WTC11 (cell line): ENCODE measurements around the gene UBALD1. TPM values are rescaled to one million over a fixed set of nuclear protein-coding genes. Genes with fewer than 3 reads are reported as not detected.
"Not testable (repeated sequence)": the region's sequence is repeated elsewhere in the genome, so short reads cannot be mapped to it uniquely, and the experiment has no call there.

Experiments
- ATAC-seq: fragments of 200-7000 bp; cut with Tn5 transposase; 2 replicates; pipeline ENCODE4 v1.10.0; 2021; ENCODE audit warnings: mild to moderate bottlenecking, moderate library complexity
- CTCF ChIA-PET: fragments of 300-600 bp; sonication (Branson Sonifier 250); formaldehyde crosslinking; loops from one replicate; lab custom pipeline; 2021; ENCODE audit warnings: antibody characterized with exemption; lab: Charles Lee
- POLR2A ChIA-PET: fragments of 350-600 bp; sonication (Branson Sonifier 250); formaldehyde crosslinking; loops from one replicate; lab custom pipeline; 2021; ENCODE audit warnings: antibody characterized with exemption; lab: Charles Lee
- DNase-seq: peaks from one replicate; pipeline ENCODE4 v3.0.0; 2021; ENCODE audit warnings: low spot score
- H3K27ac Mint-ChIP-seq: 2 replicates; pipeline ENCODE4 v1.8.0; 2021; ENCODE audit warnings: mixed read lengths
- H3K27me3 Mint-ChIP-seq: 2 replicates; pipeline ENCODE4 v1.8.0; 2021; ENCODE audit warnings: low read depth, mild to moderate bottlenecking, moderate library complexity, mixed read lengths
- H3K36me3 Mint-ChIP-seq: 2 replicates; pipeline ENCODE4 v1.8.0; 2021; ENCODE audit warnings: mixed read lengths
- H3K4me1 Mint-ChIP-seq: 2 replicates; pipeline ENCODE4 v1.8.0; 2022; ENCODE audit warnings: mixed read lengths
- H3K4me3 Mint-ChIP-seq: 2 replicates; pipeline ENCODE4 v1.8.0; 2021; ENCODE audit warnings: mild to moderate bottlenecking, moderate library complexity, mixed read lengths
- H3K9me3 Mint-ChIP-seq: 2 replicates; pipeline ENCODE4 v1.8.0; 2021; ENCODE audit warnings: mixed read lengths
- ATF1 ChIP-seq: sonication (generic); formaldehyde crosslinking; IDR thresholded peaks from 2 replicates; pipeline ENCODE4 v1.8.1; 2023; ENCODE audit warnings: mild to moderate bottlenecking, moderate library complexity, missing genetic modification reagents
- CREB1 ChIP-seq: sonication (generic); formaldehyde crosslinking; IDR thresholded peaks from 2 replicates; pipeline ENCODE4 v1.8.0; 2023; ENCODE audit warnings: mild to moderate bottlenecking, missing genetic modification reagents
- FOXP1 ChIP-seq: sonication (generic); formaldehyde crosslinking; IDR thresholded peaks from 2 replicates; pipeline ENCODE4 v1.8.0; 2022; ENCODE audit warnings: missing genetic modification reagents, mild to moderate bottlenecking, moderate library complexity, borderline replicate concordance
- GTF2I ChIP-seq: fragments of 250-450 bp; sonication (Bioruptor Pico); conservative IDR thresholded peaks from 2 replicates; pipeline ENCODE4 v1.4.0; 2021; ENCODE audit warnings: mild to moderate bottlenecking
- MXD4 ChIP-seq: fragments of 250-450 bp; sonication (Bioruptor Pico); IDR thresholded peaks from 2 replicates; pipeline ENCODE4 v1.8.0; 2021; ENCODE audit warnings: mild to moderate bottlenecking, moderate library complexity, borderline replicate concordance
- ZNF138 ChIP-seq: sonication (generic); formaldehyde crosslinking; conservative IDR thresholded peaks from 2 replicates; pipeline ENCODE4 v1.8.1; 2022; ENCODE audit warnings: mild to moderate bottlenecking, moderate library complexity, missing genetic modification reagents
- ZNF416 ChIP-seq: fragments of 250-450 bp; sonication (Bioruptor Pico); IDR thresholded peaks from 2 replicates; pipeline ENCODE4 v1.9.0; 2021; ENCODE audit warnings: mild to moderate bottlenecking, inconsistent platforms
- ZNF671 ChIP-seq: fragments of 250-450 bp; sonication (Bioruptor Pico); IDR thresholded peaks from 2 replicates; pipeline ENCODE4 v1.8.0; 2021; ENCODE audit warnings: mild to moderate bottlenecking
- total RNA-seq: library from RNA; stranded (reverse); gene quantifications from 3 replicates; pipeline ENCODE4 v1.2.3, GENCODE V29; 2021
- TF ChIP-seq, protein P1 (sequence below): fragments of 250-450 bp; sonication (Bioruptor Pico); IDR thresholded peaks from 2 replicates; pipeline ENCODE4 v1.9.0; 2021; ENCODE audit warnings: mild to moderate bottlenecking
- TF ChIP-seq, protein P2 (sequence below): sonication (generic); formaldehyde crosslinking; IDR thresholded peaks from 2 replicates; pipeline ENCODE4 v1.8.1; 2022; ENCODE audit warnings: mild to moderate bottlenecking, missing genetic modification reagents, moderate library complexity, borderline replicate concordance
- TF ChIP-seq, protein P3 (sequence below): sonication (generic); formaldehyde crosslinking; IDR thresholded peaks from 2 replicates; pipeline ENCODE4 v1.8.0; 2022; ENCODE audit warnings: mild to moderate bottlenecking, missing genetic modification reagents
- TF ChIP-seq, protein P4 (sequence below): sonication (generic); formaldehyde crosslinking; IDR thresholded peaks from 2 replicates; pipeline ENCODE4 v1.8.0; 2023; ENCODE audit warnings: missing genetic modification reagents
- TF ChIP-seq, protein P5 (sequence below): fragments of 250-450 bp; sonication (Bioruptor Pico); IDR thresholded peaks from 2 replicates; pipeline ENCODE4 v1.9.0; 2021; ENCODE audit warnings: mild to moderate bottlenecking, borderline replicate concordance
- TF ChIP-seq, protein P6 (sequence below): fragments of 250-450 bp; sonication (Bioruptor Pico); IDR thresholded peaks from 2 replicates; pipeline ENCODE4 v1.8.0; 2021; ENCODE audit warnings: mild to moderate bottlenecking

Gene UBALD1
- total RNA-seq, 1 experiment from 2014 or later, result 56.8 TPM

DNA sequence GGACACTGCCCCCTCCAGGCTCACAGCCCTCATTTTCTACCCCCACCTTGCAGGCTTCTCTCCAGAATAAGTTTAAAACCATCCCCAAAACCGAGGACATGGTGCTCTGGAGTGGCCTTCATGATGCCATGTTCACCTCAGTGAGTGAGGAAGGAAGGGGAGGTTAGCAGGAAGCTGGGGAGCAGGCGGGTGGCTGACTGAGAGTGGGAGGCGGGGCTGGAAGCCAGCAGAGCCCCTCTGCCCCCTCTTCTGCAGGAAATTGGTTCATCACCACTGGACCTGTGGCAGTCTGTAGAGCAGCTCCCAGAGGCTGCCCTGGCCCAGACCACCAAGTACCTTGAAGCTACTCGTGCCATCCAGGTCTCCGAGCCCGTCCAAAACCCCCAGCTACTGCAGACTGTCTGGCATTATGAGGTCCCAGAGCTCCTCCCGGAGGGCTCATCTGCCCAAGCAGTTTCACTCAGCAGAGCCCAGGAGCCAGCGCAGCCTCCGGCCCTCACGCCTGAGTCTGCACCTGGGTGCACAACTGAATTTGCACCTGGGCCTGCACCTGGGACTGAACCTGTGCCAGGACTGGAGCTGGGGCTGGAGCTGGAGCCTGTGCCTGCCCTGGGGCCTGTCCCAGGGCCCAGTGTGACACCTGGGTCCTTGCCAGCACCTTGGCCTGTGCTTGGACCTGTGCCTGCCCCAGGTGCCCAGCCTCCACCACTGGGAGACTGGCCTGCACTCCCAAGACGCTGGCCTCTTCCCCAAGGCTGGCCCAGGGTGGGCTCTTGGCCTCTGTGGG is 39.6 kb downstream of the UBALD1 start:
- ATAC-seq (peak; percentile 71), DNase-seq (peak; percentile 66)
- Mint-ChIP-seq H3K4me1 (peaks cover 18% of the 10 kb centered on the region), H3K27me3 (peaks cover 5% of the 10 kb centered on the region), H3K27ac (no peak overlapping the region), H3K4me3 (no peak overlapping the region), H3K9me3 (no peaks in the 10 kb centered on the region), H3K36me3 (no peaks in the 10 kb centered on the region)
- ChIA-PET CTCF (interaction anchor here (0.6 to 4.6 kb wide), 33 partner anchors 10 to 165 kb away, joined by 3 to 41 read pairs (median 4); partner anchors contain the start of genes C16orf96, CDIP1, HMOX2 and MGRN1), POLR2A (interaction anchor here (1.0 kb wide), 1 partner anchor 75 kb away, joined by 3 read pairs; no protein-coding TSS in a partner anchor)
- TF ChIP-seq, protein P1, sequence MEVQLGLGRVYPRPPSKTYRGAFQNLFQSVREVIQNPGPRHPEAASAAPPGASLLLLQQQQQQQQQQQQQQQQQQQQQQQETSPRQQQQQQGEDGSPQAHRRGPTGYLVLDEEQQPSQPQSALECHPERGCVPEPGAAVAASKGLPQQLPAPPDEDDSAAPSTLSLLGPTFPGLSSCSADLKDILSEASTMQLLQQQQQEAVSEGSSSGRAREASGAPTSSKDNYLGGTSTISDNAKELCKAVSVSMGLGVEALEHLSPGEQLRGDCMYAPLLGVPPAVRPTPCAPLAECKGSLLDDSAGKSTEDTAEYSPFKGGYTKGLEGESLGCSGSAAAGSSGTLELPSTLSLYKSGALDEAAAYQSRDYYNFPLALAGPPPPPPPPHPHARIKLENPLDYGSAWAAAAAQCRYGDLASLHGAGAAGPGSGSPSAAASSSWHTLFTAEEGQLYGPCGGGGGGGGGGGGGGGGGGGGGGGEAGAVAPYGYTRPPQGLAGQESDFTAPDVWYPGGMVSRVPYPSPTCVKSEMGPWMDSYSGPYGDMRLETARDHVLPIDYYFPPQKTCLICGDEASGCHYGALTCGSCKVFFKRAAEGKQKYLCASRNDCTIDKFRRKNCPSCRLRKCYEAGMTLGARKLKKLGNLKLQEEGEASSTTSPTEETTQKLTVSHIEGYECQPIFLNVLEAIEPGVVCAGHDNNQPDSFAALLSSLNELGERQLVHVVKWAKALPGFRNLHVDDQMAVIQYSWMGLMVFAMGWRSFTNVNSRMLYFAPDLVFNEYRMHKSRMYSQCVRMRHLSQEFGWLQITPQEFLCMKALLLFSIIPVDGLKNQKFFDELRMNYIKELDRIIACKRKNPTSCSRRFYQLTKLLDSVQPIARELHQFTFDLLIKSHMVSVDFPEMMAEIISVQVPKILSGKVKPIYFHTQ (CRISPR knock-in tag), result no peak
- no peak for TF ChIP-seq ZNF138 (CRISPR knock-in tag)
- TF ChIP-seq, protein P2, sequence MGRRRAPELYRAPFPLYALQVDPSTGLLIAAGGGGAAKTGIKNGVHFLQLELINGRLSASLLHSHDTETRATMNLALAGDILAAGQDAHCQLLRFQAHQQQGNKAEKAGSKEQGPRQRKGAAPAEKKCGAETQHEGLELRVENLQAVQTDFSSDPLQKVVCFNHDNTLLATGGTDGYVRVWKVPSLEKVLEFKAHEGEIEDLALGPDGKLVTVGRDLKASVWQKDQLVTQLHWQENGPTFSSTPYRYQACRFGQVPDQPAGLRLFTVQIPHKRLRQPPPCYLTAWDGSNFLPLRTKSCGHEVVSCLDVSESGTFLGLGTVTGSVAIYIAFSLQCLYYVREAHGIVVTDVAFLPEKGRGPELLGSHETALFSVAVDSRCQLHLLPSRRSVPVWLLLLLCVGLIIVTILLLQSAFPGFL (CRISPR knock-in tag), result no peak
- no peak for TF ChIP-seq CREB1 (CRISPR knock-in tag)
- TF ChIP-seq, protein P3, sequence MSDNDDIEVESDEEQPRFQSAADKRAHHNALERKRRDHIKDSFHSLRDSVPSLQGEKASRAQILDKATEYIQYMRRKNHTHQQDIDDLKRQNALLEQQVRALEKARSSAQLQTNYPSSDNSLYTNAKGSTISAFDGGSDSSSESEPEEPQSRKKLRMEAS, result no peak
- no peak for TF ChIP-seq FOXP1 (CRISPR knock-in tag)
- no peak for TF ChIP-seq ZNF416
- TF ChIP-seq, protein P4, sequence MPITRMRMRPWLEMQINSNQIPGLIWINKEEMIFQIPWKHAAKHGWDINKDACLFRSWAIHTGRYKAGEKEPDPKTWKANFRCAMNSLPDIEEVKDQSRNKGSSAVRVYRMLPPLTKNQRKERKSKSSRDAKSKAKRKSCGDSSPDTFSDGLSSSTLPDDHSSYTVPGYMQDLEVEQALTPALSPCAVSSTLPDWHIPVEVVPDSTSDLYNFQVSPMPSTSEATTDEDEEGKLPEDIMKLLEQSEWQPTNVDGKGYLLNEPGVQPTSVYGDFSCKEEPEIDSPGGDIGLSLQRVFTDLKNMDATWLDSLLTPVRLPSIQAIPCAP (CRISPR knock-in tag), result no peak
- no peak for TF ChIP-seq ATF1 (CRISPR knock-in tag)
- TF ChIP-seq GTF2I, result no peak
- TF ChIP-seq, protein P5, sequence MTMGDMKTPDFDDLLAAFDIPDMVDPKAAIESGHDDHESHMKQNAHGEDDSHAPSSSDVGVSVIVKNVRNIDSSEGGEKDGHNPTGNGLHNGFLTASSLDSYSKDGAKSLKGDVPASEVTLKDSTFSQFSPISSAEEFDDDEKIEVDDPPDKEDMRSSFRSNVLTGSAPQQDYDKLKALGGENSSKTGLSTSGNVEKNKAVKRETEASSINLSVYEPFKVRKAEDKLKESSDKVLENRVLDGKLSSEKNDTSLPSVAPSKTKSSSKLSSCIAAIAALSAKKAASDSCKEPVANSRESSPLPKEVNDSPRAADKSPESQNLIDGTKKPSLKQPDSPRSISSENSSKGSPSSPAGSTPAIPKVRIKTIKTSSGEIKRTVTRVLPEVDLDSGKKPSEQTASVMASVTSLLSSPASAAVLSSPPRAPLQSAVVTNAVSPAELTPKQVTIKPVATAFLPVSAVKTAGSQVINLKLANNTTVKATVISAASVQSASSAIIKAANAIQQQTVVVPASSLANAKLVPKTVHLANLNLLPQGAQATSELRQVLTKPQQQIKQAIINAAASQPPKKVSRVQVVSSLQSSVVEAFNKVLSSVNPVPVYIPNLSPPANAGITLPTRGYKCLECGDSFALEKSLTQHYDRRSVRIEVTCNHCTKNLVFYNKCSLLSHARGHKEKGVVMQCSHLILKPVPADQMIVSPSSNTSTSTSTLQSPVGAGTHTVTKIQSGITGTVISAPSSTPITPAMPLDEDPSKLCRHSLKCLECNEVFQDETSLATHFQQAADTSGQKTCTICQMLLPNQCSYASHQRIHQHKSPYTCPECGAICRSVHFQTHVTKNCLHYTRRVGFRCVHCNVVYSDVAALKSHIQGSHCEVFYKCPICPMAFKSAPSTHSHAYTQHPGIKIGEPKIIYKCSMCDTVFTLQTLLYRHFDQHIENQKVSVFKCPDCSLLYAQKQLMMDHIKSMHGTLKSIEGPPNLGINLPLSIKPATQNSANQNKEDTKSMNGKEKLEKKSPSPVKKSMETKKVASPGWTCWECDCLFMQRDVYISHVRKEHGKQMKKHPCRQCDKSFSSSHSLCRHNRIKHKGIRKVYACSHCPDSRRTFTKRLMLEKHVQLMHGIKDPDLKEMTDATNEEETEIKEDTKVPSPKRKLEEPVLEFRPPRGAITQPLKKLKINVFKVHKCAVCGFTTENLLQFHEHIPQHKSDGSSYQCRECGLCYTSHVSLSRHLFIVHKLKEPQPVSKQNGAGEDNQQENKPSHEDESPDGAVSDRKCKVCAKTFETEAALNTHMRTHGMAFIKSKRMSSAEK (CRISPR knock-in tag), result no peak
- TF ChIP-seq MXD4 (CRISPR knock-in tag), result no peak
- no peak for TF ChIP-seq ZNF671 (CRISPR knock-in tag)
- TF ChIP-seq, protein P6, sequence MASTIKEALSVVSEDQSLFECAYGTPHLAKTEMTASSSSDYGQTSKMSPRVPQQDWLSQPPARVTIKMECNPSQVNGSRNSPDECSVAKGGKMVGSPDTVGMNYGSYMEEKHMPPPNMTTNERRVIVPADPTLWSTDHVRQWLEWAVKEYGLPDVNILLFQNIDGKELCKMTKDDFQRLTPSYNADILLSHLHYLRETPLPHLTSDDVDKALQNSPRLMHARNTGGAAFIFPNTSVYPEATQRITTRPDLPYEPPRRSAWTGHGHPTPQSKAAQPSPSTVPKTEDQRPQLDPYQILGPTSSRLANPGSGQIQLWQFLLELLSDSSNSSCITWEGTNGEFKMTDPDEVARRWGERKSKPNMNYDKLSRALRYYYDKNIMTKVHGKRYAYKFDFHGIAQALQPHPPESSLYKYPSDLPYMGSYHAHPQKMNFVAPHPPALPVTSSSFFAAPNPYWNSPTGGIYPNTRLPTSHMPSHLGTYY, result no peak

DNA sequence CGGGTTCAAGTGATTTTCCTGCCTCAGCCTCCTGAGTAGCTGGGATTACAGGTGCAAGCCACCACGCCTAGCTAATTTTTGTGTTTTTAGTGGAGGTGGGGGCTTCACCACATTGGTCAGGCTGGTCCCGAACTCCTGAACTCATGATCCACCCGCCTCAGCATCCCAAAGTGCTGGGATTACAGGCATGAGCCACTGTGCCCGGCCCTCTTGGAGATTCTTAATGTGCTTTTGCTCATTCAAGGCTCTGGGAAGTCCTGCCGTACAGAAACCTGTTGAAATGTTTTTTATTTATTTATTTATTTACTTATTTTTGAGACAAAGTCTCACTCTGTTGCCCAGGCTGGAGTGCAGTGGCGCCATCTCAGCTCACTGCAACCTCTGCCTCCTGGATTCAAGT is 40.8 kb downstream of the UBALD1 start:
- ATAC-seq, H3K9me3 Mint-ChIP-seq, H3K36me3 Mint-ChIP-seq, DNase-seq, H3K4me3 Mint-ChIP-seq, H3K27ac Mint-ChIP-seq: not testable (repeated sequence)
- H3K4me1 Mint-ChIP-seq, result peaks cover 29% of the 10 kb centered on the region
- CTCF ChIA-PET, result interaction anchor here (1.4 to 4.6 kb wide), 9 partner anchors 12 to 63 kb away, joined by 3 to 35 read pairs (median 12); no protein-coding TSS in a partner anchor
- POLR2A ChIA-PET, result interaction anchor here (1.3 kb wide), 1 partner anchor 62 kb away, joined by 3 read pairs; no protein-coding TSS in a partner anchor
- peaks cover 10% of the 10 kb centered on the region for H3K27me3 Mint-ChIP-seq
